GM21367 (cell line): ENCODE measurements around the gene RNF222.
"Not testable (repeated sequence)": the region's sequence is repeated elsewhere in the genome, so short reads cannot be mapped to it uniquely, and the experiment has no call there.

Experiments
- ATAC-seq: cut with Tn5 transposase; IDR thresholded peaks from one replicate; pipeline ENCODE4 v1.9.1; 2021; ENCODE audit not compliant: unreplicated experiment

RNF222 gene

DNA sequence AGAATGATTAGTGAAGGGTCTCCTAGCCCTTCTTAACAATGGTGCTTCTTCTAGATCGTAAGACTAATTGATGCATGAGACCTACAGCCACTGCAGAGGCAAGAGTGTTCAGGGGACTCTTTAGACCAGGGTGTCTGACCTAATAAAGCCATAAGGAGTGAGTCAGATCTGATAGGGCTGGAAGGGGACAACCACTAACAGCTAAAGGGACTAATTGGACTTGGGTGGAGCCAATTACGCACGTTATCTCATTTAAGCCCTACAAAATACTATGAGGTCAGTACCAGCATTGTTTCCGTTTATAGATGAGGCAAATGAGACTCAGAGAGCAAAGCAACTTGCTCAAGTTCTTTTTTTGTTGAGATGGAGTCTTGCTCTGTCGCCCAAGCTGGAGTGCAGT is 14.5 kb upstream of the RNF222 start:
- ATAC-seq, result no peak

DNA sequence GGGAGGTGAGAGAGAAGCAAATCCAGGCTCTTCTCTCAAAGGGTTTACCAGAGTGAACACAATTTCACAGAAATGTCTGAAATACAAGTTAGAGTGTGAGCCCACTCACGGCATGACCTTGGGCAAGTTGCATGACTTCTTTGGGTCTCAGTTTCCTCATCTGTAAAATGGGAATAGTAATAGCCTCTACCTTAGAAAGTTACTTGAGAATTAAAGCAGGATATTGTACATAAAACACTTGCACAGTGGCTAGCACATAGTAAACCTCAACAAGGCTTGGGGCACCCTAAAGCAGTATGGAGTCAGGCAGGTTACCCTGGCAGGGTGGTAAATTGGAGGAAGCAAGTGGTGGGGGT is 13.2 kb upstream of the RNF222 start:
- ATAC-seq, result no peak

DNA sequence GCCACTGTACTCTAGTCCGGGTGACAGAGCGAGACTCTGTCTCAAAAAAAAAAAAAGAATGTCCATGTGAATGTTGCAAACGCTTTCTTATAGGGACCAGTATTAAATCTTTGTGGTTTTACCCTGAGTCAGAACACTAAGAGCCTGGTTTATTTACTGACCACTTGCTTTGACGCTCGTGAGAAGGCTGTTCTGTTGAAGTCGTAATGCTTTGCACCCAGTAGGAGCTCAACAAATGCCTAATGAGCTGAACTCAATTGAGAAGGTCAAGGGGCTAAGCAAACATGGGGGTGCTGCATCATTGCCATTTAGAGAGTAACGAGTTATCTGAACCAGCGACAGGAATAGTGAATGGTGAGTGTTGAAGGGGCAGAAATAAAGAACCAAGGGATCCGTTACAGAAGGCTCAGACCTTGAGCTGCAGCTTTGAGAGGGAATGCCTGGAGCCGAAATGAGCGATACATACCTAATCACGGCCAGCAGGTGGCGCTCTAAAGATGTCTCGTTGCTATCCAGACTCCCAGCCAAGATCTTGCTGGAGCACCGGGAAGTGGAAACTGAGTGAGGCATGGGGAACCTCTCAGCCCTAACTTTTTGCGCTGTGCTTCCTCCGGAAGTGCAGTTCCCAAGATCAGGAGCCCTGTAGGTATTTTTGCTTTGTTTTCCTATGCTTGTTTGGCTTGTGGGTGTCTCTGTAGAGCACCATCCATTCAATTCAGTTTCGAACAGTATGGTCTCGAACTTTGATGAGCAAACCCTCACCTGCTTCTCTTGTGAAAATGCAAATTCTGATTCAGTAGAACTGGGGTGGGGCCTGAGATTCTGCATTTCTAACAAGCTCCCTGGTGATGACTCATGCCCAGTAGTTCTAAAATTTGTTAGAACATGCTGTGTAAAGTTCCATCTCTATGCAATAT is 12.6 kb upstream of the RNF222 start:
- no peak for ATAC-seq

DNA sequence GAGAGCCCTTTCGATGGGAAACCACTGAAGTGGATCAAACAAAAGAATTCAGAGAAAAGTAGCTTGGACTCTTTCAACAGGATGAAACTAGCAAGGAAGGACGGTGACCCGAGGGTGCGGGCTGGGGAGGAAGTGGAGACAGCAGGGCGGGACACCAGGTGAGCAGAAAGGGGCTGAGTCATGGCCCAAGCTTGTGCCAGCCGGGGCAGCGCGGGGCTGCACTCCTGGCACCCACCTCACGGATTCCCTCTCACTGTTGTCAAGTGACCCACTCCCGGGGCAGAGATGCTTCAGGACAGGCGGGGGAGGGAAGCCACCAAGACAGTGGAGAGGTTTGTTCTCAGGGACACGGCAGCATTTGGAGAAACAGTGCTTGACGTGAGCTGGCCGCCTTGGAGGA is 10.7 kb upstream of the RNF222 start:
- no peak for ATAC-seq

DNA sequence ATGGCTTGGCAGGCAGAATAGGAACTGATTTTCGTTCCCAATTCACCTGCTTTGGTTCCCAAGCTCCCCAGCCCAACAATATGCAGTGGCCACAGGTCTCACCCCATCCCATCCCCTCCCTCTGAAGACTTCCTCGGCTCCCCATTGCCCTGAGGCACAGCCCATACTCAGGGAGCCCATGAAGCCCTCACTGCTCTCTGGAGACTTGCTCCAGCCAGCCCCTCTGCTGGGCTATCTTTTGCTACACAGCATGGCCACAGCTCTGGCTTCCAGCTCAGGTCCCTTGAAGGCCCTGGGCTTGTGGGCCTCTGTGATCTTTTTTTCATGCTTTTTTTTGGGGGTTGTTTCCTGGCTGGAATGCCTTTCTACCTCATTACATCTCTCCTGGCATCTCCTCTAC is 8.5 kb upstream of the RNF222 start:
- no peak for ATAC-seq

DNA sequence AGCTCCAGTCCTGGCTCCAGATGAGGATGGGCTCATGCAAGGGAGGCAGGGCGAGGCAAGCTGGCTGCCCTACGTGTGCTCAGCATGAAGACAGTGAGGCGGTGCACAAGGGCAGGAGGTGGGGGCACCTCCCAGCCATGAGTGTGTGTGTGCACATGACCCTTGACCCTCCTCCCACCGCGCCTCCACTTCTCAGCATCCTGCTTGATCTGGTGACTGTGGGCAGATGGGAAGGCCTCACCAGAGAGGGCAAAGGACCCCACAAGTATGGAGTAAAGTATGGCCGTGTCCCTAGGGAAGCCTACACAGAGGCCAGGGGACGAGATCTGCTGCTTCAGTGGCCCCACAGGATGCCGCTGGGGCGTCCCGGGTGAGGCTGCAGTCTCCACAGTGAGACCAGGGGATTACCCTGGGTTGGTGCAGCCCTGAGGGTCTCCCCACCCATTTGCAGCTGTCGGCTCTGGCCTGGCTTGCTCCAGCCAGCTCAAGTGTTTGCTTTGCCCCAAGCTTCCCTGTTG is 7.9 kb upstream of the RNF222 start:
- no peak for ATAC-seq

DNA sequence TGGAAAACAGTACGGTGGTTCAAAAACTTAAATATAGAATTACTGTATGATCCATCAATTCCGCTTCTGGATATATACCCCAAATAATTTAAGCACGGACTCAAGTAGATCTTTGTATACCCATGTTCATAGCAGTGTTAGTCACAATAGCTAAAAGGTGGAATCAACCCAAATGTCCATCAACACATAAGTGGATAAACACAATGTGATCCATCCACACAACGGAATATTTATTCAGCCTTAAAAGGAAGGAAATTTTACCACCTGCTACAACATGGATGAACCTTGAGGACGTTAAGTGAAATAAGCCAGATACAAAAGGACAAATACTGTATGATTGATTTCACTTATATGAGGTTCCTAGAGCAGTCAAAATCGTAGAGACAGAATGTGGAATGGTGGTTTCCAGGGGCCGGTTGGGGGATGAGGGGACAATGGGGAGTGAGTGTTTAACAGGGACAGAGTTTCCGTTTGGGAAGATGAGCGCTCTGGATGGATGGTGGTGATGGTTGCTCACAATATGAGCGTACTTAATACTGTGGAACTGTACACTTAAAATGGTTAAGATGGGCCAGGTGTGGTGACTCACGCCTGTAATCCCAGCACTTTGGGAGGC is 5.4 kb upstream of the RNF222 start:
- ATAC-seq, result no peak

DNA sequence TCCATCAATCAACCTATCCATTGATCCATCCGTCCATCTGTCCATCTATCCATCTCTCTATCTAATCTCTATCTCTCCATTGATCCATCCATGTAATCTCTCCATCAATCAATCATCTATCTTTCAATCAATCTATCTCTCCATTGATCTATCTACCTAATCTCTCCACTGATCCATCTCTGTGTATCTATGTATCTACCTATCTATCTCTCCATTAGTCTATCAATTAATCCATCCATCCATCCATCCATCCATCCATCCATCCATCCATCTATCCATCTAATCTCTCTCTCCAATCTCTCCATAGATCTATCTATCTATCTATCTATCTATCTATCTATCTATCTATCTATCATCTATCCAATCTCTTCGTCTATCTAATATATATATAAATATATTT is 3.5 kb upstream of the RNF222 start:
- no peak for ATAC-seq

DNA sequence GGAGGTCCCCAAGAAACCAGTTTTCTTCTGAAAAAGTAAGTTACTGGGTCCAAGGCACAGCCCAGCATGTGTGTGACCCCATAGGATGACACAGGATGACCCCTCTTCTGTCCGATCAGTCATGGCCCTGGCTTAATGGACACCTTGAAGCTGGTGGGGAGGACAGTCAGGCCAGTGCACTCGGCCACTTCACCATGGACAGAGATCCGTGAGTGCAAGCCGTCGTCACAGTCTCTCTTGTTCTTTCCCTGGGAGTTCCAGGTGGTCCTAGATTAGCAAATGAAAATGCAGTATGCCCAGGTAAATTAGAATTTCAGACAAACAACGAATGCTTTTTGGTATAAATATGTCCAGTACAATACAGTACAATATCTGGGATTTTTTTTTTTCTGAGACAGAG is 1.4 kb upstream of the RNF222 start:
- no peak for ATAC-seq

DNA sequence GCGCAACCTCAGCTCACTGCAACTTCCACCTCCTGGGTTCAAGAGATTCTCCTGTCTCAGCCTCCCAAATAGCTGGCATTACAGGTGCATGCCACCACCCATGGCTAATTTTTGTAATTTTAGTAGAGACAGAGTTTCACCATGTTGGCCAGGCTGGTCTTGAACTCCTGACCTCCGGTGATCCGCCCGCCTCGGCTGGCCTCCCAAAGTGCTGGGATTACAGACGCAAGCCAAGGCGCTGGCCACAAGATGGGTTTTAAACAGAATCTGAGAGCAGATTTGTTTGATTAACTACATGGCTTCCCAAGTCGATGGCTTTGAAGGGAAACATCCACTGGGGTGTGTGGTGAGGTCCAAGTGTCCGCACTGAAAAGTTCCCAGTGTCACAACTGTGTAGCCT is 3.1 kb downstream of the RNF222 start:
- not testable (repeated sequence) for ATAC-seq

DNA sequence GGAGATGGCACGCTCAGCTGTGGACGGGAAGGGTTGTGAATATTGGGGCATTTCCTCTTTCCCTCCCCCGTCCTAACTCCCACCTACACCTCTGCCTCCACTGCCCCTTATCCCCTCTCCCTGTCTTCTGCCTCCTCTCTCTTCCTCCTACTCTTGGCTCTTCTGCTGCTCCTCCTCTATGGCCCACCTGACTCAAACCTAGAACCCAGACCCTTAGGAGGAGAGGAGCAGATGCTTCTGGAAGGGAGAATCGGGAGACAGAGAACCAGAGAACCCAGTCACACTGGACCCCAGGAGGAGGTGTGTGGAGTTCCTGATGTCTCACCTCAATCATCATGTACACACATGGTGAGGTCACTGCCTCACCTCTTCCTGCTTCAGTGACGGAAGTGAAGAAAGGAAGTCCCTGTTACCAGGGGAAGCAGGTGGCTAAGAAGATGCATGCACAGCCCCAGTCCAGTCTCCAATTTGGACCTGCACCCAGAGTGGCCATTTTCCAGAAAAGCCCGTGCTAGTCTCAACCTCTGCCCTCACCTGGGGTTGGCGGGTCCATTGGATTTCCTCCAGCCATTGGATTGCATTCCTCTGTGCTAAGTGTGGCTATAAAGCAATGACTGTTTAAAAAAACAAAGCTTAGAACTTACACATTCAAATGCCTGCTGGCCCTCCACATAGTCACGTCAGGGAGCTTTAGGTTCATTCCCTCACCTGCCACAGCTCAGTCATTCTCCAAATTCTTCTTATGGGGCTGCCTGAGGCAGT is 4.0 kb downstream of the RNF222 start:
- no peak for ATAC-seq

DNA sequence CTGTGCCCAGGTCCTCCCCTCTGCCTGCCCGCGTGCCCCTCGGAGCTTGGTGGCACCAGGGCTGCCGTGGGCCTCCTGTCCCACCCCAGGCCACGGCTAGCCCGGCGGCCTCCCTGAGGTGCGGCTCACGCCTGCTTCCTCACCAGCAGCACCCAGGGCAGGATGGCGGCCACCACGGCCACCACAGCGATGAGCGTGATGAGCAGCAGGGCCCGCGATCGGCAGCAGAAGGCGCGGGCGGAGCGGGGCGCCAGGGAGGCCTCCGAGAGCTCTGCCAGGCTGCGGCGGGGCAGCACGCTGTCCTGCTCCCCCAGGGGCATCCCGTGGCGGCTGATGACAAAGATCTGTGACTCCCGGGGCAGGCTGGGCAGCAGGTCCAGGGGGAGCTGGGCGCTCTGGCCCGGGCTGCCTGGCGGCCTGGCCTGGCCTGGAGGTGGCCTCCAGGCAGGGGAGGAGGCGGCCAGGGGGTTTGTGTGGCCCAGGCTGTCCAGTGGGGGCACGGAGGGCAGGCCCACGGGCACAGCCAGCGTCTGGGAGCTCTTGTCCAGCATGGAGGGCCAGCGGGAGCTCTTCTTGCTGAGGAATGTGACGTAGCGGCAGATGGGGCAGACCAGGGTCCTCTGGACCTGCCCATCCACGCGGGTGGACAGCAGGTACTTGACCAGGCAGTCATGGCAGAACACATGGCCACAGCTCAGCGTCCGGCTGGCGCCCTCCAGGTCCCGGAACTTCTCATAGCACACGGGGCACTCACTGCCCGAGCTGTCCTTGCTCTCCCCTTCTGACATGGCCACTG is 4.8 kb downstream of the RNF222 start:
- no peak for ATAC-seq

DNA sequence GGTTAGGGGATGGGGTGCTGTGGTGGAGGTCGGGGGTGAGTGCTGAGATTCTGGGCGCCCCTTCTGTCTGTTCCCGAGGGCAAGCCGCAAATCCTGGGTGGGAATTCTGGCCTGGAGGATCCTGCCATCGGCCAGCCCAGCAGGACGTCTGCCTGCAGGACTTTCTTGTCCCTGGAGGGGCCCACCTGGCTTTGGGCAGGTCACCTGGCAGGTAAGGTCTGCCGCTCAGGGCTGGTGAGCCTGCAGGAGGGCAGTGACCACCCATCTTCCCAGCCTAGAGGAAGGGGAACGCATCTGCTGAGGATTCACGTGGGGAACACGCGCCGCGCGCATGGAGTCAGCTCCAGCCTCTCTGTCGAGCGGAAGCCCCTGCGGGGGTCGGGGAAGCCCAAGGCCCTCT is 5.4 kb downstream of the RNF222 start:
- no peak for ATAC-seq

DNA sequence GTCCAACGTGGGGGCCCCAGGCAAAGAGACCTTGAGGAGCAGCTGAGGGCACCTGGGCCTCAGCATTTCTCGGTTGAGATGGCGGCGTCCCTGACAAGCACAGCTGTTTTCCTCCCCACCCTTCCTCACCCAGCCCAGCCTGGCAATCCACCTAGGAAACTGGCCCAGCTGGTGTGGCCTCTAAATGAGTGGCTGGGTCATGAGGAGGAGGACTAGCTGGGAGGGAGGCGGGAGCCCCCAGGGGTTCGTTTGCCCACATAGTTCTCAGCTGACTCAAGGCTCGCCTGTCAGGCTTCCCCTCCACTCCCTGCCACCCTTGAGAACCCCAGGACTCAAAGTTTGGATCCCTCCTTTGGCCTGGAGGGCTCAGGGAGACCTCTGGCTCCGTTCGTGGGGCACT is 5.9 kb downstream of the RNF222 start:
- ATAC-seq, result no peak

DNA sequence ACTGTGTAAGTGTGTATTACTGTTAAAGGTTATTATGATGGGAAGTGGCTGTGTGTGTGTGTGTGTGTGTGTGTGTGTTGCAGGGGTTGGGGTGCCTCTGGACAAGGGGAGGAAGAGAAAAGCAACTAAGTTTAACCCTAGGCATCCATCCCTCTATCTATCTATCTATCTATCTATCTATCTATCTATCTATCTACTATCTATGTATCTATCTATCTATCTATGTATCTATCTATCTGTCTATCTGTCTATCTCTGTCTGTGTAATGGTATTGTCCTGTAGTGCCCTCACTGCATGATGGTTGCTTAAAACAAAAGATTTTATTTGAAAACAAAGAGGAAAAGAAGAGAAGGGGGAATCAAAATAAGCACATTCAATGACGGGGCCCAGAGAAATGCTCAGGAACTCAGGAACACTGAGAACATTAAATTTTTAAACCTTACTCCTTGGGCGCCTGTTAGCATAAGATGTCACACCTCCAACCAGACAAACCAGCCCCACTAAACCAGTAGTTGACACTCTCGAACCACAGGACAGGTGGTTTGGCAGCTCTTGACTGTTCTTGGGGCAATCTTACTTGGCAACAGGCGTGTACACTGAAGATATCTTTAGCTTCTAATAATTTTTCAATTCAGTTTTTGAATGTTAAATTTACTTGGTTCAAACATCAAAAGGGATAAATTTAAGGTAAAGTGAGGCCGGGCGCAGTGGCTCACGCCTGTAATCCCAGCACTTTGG is 9.5 kb downstream of the RNF222 start:
- ATAC-seq, result no peak

DNA sequence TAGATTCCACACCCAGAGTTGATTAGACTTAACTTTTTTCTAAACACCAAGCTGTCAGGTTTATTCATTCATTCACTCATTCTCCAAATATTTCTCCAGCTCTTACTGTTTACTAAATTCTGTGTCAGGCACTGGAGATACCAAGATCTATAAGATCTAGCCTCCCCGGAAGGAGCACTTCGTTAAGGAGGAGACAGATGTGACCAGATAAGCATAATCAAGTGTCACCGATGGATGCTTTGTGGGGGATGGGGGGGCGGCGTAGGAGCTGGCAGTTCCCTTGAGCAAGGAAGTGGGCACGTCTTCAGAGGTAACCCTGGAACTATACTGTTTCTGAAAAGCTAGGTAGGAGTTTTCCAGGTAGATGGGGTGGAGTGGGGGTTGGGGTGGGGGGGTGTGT is 10.8 kb downstream of the RNF222 start:
- no peak for ATAC-seq

DNA sequence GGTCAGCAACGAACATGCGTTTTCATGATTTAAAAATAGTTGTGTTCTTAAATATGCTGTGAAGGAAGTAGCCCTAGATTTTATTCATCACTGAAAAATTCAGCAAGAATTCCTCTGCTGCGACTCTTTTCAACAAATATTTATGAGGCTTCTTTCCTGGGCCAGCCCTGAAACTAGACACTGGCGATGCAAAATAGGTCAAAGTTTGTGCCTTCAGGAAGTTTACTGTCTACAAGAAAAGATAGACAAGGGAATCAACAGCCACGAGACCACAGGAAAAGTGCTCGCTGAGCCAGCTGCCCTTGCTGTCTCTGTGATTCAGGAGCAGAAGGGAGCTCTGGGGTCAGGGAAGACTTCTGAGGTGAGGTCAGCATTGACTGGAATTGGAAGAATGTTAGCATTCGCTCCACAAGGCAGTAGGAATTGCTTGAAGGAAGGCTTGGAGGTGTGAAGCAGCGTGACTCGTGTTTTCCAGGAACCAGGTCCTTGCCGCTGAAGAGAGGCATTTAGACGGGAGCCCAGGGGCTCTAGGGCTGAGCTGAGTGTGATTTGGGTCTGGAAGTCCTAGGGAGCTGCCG is 12.7 kb downstream of the RNF222 start:
- no peak for ATAC-seq

DNA sequence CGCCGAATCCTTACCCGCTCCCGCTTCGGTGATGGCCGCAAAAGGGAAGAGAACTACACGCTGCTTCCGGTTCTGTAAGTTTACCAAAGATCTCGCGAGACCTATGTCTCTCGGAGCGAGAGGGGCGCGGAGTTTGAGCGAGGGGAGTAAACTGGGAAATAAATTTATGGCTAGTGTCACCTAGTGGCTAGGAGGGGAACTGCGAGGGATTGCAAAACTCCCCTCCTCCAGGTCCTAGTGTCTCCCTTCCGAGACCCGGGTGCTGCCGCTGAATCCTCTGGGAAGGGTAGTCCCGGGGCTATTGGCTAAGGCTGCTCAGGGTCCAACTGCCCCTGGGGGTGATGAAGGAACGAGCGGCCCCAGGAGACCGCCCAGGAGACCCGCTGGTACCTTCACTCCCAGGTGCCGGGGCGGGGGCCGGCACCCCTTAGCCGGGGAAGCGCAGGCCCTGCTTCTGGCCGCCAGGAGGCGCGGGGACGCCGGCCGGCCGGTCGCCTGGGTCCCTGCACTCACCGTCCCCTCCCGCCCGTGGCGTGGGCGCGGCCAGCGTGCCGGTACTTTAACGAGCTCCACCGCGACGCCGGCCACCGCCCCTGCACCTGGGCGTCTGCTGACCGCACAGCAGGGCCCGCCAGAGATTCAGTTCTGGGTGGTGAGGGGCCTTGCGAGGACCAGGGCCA is 14.3 kb downstream of the RNF222 start, which contains the start of gene RPL26:
Gene RPL26, minus strand, starts transcription at position 51 of the 680 bp plus-strand sequence. CDS start 883 bp downstream, outside the sequence.
- ATAC-seq, result peak; percentile 79

DNA sequence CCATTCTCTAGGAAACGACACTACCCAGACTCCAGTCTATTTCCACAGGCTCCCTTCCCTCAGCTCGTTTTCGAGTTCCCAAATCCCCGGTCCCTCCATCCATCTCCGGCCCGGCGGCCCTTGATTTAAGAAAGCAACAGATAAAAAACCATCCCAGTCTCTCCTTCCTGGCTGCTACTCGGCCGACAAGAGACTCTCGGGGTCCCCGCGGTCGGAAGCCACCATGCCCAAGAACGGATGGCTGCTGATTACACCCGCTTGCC is 14.8 kb downstream of the RNF222 start:
- no peak for ATAC-seq
